ENCODE measurements around the gene OR8B4. TPM values are rescaled to one million over a fixed set of nuclear protein-coding genes. Genes with fewer than 3 reads are reported as not detected.

The OR8B4 gene
- total and polyA plus RNA-seq, 2 experiments from 2014 or later: not detected

DNA sequence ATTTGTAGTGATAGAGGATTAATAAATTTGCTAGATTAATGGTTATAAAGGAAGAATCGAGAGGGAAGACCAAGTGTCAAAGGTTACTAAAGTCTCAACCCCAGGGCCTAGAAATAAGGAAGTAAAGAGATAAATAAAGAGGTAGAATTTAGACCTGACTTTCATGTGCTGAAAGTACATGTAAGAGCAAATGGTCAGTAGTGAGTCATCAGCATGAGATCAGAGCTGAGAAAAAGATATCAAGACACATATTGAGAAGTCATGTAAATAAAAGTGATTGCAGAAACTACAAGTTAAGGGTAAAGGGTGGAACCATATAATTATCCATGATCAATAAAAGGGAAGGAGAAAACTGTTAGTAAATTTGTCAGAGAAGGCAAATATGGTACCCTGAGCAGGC is 22.2 kb upstream of the OR8B4 start:
- DNase-seq (ENCODE audit: low read depth in 1 of 2, low spot score in 1 of 2): peak in 1 of 2 donors; percentile 8

DNA sequence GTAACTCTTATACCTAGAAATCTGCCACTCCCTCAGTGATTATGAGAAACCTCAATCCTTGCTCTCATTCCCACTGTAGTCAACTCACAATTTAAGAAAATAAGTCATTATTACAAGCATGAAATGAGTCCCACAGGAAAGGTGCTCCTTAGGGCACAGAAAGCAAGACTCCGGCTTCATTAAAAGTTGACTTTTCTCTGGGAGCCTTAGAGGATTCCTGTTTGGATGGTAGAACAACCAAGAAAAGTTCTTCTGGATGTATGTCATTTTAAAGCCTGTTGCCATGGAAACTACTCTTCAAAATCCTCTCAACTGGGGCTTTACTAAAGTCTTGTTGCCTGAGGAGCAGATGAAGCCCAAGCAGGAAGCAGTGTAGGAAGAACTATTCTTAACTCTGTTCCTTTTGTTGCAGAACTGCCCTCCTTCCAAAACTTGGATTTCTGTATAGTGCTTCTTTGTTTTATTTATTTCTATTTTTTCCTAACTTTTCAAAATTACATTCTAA is 21.0 kb upstream of the OR8B4 start, which contains the start of gene OR8B8:
OR8B8 (minus strand) TSS at position 51 of the 505 bp plus-strand sequence. CDS start 4,611 bp downstream, outside the sequence.
- Histone ChIP-seq H3K9me3 (ENCODE audit: low read depth) (no peaks in the 10 kb centered on the region), H3K27ac (no peak within 1 kb of the TSS), H3K4me3 (no peak within 1 kb of the TSS), H3K36me3 (no peaks in the 10 kb centered on the region), H3K27me3 (no peaks in the 10 kb centered on the region), H3K4me1 (ENCODE audit: low read depth) (no peaks in the 10 kb centered on the region)
- TF ChIP-seq CTCF (IDR thresholded peaks at IDR 0.05; ENCODE audit: low read depth, low read length): no peak
- DNase-seq (ENCODE audit: low read depth in 1 of 2, low spot score in 1 of 2): no peak

More for the DNA sequence above, 22.2 kb upstream of the OR8B4 start:
- no peak overlapping the region for H3K4me3 ChIP-seq
- H3K27ac ChIP-seq: no peak overlapping the region
- no peaks in the 10 kb centered on the region for H3K9me3 ChIP-seq (ENCODE audit: low read depth)
- TF ChIP-seq CTCF (IDR thresholded peaks at IDR 0.05; ENCODE audit: low read depth, low read length): no peak
- H3K27me3 ChIP-seq: no peaks in the 10 kb centered on the region
- no peaks in the 10 kb centered on the region for H3K36me3 ChIP-seq
- no peaks in the 10 kb centered on the region for H3K4me1 ChIP-seq (ENCODE audit: low read depth)

DNA sequence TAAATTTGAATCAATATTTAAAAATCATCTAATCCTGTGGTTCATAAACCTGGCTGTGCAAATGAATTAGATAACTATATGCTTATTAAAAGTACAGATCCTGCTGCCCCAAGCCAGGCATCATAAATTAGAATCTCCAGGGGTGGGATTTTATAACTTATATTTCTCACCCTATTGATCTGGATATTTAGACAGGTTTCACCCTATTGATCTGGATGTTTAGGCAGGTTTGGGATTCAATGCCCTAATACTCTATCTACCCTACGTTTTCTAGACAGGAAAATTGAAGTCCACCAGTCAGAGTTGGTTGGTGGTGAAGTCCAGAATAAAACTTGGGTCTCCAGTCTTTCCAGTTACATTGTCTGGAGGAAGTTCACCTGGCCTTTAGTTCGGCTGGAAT is 18.2 kb upstream of the OR8B4 start:
- no peak for DNase-seq (ENCODE audit: low read depth in 1 of 2, low spot score in 1 of 2)
- no peak for TF ChIP-seq CTCF (IDR thresholded peaks at IDR 0.05; ENCODE audit: low read depth, low read length)
- Histone ChIP-seq H3K9me3 (ENCODE audit: low read depth) (no peaks in the 10 kb centered on the region), H3K27me3 (no peaks in the 10 kb centered on the region), H3K4me3 (no peak overlapping the region), H3K27ac (no peak overlapping the region), H3K4me1 (ENCODE audit: low read depth) (no peaks in the 10 kb centered on the region), H3K36me3 (no peaks in the 10 kb centered on the region)

GRCh38 chr11:124442442-124442841 is 17.8 kb upstream of the OR8B4 start:
- H3K9me3 ChIP-seq (ENCODE audit: low read depth): no peaks in the 10 kb centered on the region
- no peak overlapping the region for H3K27ac ChIP-seq
- H3K36me3 ChIP-seq: no peaks in the 10 kb centered on the region
- H3K4me3 ChIP-seq: no peak overlapping the region
- DNase-seq (ENCODE audit: low read depth in 1 of 2, low spot score in 1 of 2): peak in 1 of 2 donors; percentile 63
- H3K4me1 ChIP-seq (ENCODE audit: low read depth): no peaks in the 10 kb centered on the region
- H3K27me3 ChIP-seq: no peaks in the 10 kb centered on the region
- peak; percentile 35 for TF ChIP-seq CTCF (IDR thresholded peaks at IDR 0.05; ENCODE audit: low read depth, low read length)

DNA sequence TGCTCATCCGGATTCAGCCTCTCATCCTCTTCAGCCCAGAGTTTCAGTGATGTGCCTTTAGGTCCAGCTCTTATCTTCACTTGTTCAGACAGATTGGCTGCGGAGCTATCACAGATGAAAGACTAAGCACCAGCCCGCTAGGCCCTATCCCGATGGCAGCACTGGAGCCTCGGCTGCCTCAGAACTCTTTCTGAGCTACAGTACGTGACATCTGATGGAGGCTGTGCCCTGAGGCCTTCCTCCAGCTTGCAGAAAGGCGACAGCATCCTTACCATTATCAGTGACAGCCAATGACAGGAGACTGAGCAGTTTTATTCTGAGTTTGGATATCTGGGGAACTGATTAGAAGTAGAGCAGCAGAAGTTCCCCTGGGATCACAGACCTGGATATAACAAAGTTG is 16.8 kb upstream of the OR8B4 start:
- no peak overlapping the region for H3K27ac ChIP-seq
- no peaks in the 10 kb centered on the region for H3K27me3 ChIP-seq
- H3K4me3 ChIP-seq: no peak overlapping the region
- TF ChIP-seq CTCF (IDR thresholded peaks at IDR 0.05; ENCODE audit: low read depth, low read length): no peak
- H3K9me3 ChIP-seq (ENCODE audit: low read depth): no peaks in the 10 kb centered on the region
- H3K36me3 ChIP-seq: no peaks in the 10 kb centered on the region
- DNase-seq (ENCODE audit: low read depth in 1 of 2, low spot score in 1 of 2): no peak
- H3K4me1 ChIP-seq (ENCODE audit: low read depth): no peaks in the 10 kb centered on the region

All from cardiac muscle cell (in vitro differentiated cells and primary cell).